Bronchial epithelial cell (primary cell): ENCODE data around the gene GAS7. TPM values are rescaled to one million over a fixed set of nuclear protein-coding genes. Genes with fewer than 3 reads are reported as not detected.

ENCODE experiments used
- DNase-seq: peaks from one replicate; pipeline ENCODE4 v3.0.0-alpha.2; 2010; ENCODE audit warnings: low read depth
- FAIRE-seq: peaks from 2 replicates; lab custom pipeline; 2011; peaks lifted over from hg19 to GRCh38; lab: Jason Lieb, UNC
- H3K27me3 ChIP-seq: 2 replicates; pipeline ENCODE4 v1.5.1; 2011; ENCODE audit warnings: low read length; ENCODE audit not compliant: control insufficient read depth, insufficient read depth
- H3K36me3 ChIP-seq: 2 replicates; pipeline ENCODE4 v1.5.1; 2011; ENCODE audit warnings: low read length; ENCODE audit not compliant: control insufficient read depth, insufficient read depth
- H3K4me3 ChIP-seq: 2 replicates; pipeline ENCODE4 v1.5.1; 2011; ENCODE audit warnings: mild to moderate bottlenecking, low read depth, low read length, control low read depth
- CTCF ChIP-seq: IDR thresholded peaks from 2 replicates; pipeline ENCODE4 v1.5.1; 2011; ENCODE audit warnings: mild to moderate bottlenecking, moderate library complexity, low read length, control low read depth, inconsistent platforms; ENCODE audit not compliant: insufficient read depth, severe bottlenecking
- total RNA-seq: library from RNA; depleted of rRNA; stranded (reverse); fragments of >200 nt; gene quantifications from 2 replicates; pipeline ENCODE4 v1.2.1, GENCODE V29; 2014

The GAS7 gene
- total RNA-seq, 1 donor from 2014 or later = 1.1 TPM

- no peaks in the 10 kb centered on the region for H3K36me3 ChIP-seq
- TF ChIP-seq CTCF = no peak
- FAIRE-seq (no peak), DNase-seq (no peak)
- no peaks in the 10 kb centered on the region for H3K27me3 ChIP-seq
- H3K4me3 ChIP-seq = no peak overlapping the region
Observed at GRCh38 chr17:10035885-10036284, 162.5 kb downstream of the GAS7 start.

DNA sequence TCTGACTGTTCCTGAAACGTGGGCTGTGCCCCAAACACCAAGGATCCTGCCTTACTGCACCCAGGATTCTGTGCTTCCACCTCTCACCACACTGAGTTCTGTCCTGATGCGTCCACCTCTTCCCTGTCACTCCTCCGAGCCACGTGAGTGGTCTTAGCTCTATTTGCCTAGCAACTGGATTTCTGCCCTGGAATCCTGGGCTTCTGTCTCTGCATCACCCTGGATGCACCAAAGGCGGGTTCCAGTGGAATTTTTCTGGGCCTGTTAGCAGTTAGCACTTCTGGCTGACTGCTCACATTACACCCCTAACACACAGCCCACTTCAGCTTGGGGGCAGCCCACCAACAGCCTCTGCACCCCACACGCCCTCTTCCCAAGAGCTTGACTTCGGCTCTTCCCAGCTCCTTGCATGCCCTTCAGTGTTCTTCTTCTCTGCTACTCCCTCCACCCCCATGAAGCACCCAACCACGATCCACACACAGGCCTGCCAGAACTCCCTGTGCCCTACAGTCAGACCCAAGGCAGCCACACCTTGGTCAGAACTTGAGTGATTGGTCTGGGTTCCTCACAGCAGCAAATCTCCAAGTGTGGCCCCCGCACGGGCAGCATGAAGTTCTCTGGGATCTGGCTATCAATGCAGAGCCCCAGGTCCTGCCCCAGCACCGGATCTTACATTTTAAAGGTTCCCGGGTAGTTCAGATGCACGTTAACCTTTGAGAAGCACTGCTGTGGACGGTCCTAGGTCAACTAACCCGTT, 163.5 kb downstream of the GAS7 start:
- Histone ChIP-seq H3K27me3 (no peaks in the 10 kb centered on the region), H3K36me3 (no peaks in the 10 kb centered on the region), H3K4me3 (no peak overlapping the region)
- DNase-seq (no peak), FAIRE-seq (no peak)
- no peak for TF ChIP-seq CTCF

DNA sequence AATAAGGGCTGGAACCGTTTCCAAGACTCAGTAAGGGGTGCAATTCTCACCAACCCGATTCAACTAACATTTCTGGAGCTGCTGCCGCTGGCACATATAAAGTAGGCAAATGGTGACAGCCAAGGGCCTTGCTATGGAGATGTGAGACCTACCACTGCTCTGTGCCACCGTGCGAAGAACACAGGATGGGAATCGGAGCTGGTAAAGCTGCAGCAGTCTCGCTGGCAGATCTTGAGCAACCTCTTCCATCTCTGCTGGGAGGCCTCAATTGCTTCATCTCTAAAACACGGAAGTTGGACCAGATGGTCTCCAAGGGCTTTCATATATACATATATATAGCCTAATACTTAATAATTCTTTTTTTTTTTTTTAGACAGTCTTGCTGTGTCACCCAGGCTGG, 164.4 kb downstream of the GAS7 start:
- Histone ChIP-seq H3K36me3 (no peaks in the 10 kb centered on the region), H3K4me3 (no peak overlapping the region), H3K27me3 (no peaks in the 10 kb centered on the region)
- no peak for TF ChIP-seq CTCF
- FAIRE-seq = peak; percentile 43
- no peak for DNase-seq

GRCh38 chr17:10033449-10033848, 165.0 kb downstream of the GAS7 start:
- FAIRE-seq (no peak), DNase-seq (no peak)
- H3K36me3 ChIP-seq = no peaks in the 10 kb centered on the region
- H3K27me3 ChIP-seq = no peaks in the 10 kb centered on the region
- no peak for TF ChIP-seq CTCF
- no peak overlapping the region for H3K4me3 ChIP-seq

GRCh38 chr17:10032118-10032852, 166.1 kb downstream of the GAS7 start:
- no peak for DNase-seq
- Histone ChIP-seq H3K27me3 (no peaks in the 10 kb centered on the region), H3K36me3 (no peaks in the 10 kb centered on the region), H3K4me3 (no peak overlapping the region)
- TF ChIP-seq CTCF = no peak
- no peak for FAIRE-seq
